HL-60 (cell line): ENCODE data around the gene BAG3.

ENCODE experiments used
- GABPA ChIP-seq: IDR thresholded peaks from 2 replicates; pipeline ENCODE4 v1.6.1; 2012; ENCODE audit warnings: low read depth
- POLR2AphosphoS5 ChIP-seq: IDR thresholded peaks from 2 replicates; pipeline ENCODE4 v1.6.1; 2012; ENCODE audit warnings: low read depth
- REST ChIP-seq: IDR thresholded peaks from 2 replicates; pipeline ENCODE4 v1.6.1; 2012; ENCODE audit warnings: low read depth; ENCODE audit not compliant: insufficient replicate concordance
- SPI1 ChIP-seq: IDR thresholded peaks from 2 replicates; pipeline ENCODE4 v1.6.1; 2012; ENCODE audit warnings: low read depth, mild to moderate bottlenecking, borderline replicate concordance
- TF ChIP-seq, protein P1 (sequence below): IDR thresholded peaks from one replicate; pipeline ENCODE4 v1.5.1; 2011; ENCODE audit warnings: low read length, control low read depth, inconsistent platforms; ENCODE audit not compliant: insufficient read depth

- TF ChIP-seq, protein P1, sequence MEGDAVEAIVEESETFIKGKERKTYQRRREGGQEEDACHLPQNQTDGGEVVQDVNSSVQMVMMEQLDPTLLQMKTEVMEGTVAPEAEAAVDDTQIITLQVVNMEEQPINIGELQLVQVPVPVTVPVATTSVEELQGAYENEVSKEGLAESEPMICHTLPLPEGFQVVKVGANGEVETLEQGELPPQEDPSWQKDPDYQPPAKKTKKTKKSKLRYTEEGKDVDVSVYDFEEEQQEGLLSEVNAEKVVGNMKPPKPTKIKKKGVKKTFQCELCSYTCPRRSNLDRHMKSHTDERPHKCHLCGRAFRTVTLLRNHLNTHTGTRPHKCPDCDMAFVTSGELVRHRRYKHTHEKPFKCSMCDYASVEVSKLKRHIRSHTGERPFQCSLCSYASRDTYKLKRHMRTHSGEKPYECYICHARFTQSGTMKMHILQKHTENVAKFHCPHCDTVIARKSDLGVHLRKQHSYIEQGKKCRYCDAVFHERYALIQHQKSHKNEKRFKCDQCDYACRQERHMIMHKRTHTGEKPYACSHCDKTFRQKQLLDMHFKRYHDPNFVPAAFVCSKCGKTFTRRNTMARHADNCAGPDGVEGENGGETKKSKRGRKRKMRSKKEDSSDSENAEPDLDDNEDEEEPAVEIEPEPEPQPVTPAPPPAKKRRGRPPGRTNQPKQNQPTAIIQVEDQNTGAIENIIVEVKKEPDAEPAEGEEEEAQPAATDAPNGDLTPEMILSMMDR: no peak
- TF ChIP-seq POLR2AphosphoS5 (no peak), GABPA (no peak), REST (no peak), SPI1 (no peak)
These were observed 20.9 kb upstream of the BAG3 start for GRCh38 chr10:119630300-119630699.
